Stimulated activated CD8-positive, alpha-beta memory T cell treated with anti-CD3 and anti-CD28 coated beads, Interleukin-15, amount 100 ng/mL, for 48 hours (primary cell): ENCODE data around the gene RTN4RL1.

Experiments used
- DNase-seq, 2 donors: peaks; one replicate each; pipeline ENCODE4 v3.0.0-alpha.2; 2020; ENCODE audit warnings: low read depth in 2 of 2

RTN4RL1 gene

DNA sequence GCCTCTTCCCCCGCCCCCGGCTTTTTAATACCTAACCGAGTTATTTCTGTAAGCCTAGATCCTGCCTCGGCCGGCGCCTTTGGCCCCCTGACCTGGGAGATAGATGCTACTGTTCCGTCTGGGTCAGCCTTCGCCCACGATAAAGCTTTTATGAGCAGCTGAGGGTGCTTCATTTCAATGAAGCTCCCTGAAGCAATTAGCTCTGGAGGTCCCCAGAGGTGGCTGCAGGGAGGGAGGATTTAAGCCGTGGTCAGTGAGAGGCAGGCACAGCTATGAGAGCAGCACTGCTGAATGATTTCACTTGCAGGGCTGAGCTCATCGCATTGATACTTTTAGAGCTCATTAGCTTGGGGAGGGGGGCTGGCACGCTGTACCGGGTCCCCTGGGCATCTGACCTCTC lies 105.9 kb downstream of the RTN4RL1 start:
- no peak for DNase-seq

DNA sequence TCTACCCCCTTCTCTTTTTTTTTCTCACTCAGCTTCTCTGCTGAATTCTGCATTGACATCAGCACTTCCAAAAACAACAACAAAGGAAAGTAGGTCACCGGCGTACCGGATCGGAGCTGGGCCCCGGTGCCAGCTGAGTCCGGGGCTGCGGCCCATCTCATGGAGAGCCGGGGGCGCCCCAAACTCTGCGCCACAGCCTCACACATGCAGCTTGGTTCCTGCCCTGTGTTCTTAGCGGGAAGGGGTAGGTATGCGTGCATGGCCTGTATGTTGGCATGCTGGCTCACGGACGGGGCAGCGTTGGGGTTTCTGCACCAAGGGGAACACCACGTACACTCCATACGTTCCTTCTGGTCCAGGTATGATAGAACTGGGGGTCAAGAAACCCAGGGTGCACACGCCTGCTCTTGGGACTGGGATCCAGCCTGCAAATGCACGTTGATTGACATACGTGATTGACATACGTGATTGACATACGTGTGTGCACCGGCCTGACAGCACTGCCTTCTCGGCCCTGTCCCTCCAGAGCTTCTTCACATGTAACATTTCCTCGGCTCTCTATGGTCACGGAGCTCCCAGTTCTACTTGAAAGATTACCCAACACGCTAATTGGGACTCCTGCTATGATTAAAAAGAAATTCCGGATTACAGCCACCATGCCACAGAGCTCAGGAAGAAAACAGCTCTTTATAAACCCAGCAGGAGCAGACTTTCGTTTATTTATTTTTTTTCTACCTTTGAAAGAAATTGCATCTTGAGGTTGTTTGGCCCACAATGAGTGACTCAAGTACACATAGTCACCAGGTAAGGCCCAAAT lies 106.6 kb downstream of the RTN4RL1 start:
- DNase-seq, result no peak

DNA sequence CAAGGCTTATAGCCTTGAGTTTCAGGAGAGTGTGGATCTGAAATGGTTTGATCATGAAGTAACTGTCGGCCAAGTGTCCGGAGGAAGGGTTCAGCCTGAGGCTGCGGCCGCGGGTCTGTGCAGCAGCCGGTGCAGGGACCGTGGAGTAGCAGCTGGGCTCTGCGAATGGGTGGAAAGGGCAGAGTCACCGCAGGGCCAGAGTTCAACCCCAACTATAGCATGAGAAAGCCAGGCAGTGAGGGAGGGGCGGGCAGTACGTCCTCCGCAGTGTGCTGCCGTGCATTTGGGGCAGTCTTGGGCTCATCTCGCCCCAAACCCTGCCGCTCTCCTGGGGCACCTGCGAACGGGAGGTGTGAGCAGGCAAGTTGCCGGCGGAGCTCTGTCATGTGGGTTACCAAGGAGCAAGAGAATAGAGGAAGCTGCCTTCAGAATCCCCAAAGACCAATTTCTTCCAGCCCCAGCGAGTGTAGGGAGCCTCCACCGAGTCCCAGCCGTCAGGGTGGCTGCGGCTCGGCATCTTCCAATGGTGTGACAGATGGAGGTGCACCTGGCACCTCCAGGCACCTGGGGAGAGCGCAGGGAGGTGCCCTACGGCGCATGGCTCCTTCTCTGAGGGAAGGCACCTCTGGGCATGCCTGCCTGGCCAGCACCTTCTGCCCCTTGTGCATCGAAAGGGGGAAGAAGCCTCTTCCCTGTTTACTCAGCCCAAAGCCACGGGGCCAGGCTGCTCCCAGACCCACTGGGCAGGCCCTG lies 108.0 kb downstream of the RTN4RL1 start:
- DNase-seq, result no peak

DNA sequence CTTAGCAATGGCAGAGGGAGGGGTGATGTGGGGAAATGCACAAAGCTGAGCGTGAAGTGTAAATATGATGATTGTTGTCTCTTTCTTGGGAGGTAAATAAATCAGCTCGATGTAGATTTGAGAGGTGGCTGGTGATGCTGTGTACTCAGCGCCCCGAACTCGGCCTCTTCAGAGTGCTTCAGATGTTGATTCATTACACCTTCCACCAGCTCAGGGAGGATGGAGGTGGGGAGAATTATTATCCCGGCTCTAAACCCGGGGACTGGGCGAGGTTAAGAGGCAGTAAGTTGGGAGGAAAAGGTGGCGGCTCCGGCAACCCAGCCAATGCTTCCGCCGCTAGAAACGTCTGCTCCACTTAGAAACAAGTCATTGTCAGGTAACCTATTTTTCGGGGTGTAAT lies 108.8 kb downstream of the RTN4RL1 start:
- DNase-seq, result no peak

DNA sequence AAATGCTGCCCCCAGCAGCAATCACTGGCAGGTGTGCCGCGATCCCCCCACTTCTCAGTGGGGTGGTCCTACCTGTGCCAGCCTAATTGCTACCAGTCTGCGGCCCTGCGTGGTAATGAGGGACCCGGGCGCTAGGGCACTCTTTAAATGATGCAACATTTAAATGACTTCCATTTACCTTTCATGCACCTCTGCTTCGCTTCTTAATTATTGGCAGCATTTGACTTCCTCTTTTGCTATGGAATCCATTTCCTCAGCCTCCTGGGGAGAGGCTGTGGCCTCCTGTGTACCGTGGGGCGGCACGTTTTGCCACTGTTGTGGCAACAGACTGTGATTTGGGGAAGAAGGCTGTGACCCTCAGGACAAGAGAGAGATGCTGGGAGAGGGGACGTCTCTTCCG lies 109.2 kb downstream of the RTN4RL1 start:
- DNase-seq, result no peak

DNA sequence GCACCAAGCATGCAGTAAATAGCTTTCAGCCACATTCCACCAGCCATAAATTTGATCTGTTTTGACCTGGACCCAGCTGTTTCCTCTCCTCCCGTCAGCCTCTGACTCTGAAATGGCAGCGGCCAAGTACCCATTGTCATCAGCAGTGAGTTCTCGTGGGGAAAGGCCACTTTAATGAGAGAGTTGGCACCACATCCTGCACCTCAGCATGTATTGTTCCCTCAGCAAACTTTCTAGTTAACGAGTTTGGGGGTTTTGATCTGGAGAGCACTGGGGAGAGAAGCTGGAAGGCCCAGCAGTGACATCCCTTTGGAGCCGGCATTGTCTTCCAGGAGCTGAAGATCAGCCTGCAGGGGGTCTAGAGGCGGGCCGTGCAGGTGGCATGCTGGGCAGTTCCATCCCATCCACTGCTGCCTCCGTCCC lies 110.5 kb downstream of the RTN4RL1 start:
- no peak for DNase-seq

DNA sequence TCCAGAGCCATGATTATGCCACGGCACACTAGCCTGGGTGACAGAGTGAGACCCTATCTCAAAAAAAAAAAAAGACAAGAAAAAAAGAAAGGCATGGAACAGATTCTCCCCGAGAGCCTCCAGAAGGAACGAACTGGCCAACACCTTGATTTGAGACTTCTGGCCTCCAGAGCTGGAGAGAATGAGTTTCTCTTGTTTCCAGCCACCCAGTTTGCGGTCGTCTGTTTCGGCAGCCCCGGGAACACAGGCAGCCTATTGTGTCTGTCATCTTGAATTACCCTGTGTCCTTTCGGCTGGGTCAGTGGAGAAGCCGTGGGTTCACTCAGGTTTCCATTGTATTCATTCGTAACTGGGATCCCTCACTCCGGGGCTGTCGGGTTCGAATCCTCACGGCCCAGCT lies 111.4 kb downstream of the RTN4RL1 start:
- DNase-seq, result no peak

DNA sequence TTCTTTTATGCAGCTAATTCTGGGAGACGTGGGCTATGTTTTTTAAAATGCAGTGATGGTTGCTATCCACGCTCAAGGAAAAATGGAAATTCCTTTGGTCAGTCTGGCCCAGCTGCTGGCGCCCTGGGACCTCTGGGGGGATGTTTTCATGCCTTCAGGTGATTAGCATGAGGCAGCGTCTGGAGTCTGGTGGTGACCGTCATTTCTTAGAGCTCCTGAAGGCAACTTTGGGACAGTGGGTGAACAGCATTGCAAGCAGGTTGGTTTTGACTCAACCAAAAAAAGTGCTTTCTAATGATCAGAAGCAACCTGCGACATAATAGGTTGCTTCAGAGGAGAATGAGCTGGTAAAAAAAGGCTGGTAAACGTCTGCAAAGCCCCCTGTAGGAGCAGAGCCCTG lies 113.0 kb downstream of the RTN4RL1 start:
- no peak for DNase-seq

DNA sequence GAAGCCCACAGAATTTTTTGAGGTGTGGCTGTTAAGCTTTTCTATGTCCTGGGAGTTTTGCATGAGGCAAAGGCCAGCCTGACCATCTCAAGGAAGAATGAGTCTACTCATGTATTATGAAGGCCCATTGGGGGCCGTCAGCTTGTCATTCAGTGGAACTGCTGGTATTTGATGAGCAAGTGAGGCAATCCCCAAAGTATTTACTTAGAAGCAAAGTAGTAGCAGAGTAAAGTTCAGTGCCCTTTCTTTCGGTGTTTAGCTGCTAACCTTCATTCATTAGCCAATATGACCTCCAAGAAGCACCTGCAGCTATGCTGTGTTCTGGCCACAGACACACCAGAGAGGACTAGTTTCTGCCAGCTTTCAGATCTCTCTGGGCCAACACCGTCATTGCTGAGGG lies 115.1 kb downstream of the RTN4RL1 start:
- no peak for DNase-seq

DNA sequence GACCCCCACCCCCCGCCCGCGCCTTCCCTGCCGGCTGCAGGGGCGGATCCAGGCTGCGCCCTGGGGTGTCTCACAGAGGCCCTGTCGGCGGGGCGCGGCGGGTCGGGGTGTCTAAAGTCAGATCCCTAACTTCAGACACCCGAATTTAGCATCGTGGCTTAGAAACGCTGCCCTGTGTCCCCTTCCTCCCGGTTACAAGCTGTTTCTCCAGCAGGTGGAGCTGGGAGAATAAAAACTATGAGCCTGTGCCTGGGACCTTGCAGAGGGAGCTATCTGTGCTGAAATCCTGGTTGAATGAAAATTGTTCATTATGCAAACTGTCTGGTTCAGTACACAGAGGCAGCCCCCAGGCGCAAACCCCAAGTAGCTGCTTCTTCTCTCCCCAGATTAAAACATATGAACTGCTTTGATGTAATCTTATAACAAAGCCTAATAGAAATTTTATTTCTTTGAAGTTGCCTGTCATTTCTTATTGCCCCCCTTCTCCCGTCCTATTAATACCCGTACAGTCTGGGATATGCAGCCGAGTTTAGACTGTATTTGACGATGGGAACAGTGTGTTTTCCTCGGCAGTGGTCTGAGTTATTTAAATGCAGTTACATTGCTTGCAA lies 116.3 kb downstream of the RTN4RL1 start:
- peak in 1 of 2 donors; percentile 16 for DNase-seq

DNA sequence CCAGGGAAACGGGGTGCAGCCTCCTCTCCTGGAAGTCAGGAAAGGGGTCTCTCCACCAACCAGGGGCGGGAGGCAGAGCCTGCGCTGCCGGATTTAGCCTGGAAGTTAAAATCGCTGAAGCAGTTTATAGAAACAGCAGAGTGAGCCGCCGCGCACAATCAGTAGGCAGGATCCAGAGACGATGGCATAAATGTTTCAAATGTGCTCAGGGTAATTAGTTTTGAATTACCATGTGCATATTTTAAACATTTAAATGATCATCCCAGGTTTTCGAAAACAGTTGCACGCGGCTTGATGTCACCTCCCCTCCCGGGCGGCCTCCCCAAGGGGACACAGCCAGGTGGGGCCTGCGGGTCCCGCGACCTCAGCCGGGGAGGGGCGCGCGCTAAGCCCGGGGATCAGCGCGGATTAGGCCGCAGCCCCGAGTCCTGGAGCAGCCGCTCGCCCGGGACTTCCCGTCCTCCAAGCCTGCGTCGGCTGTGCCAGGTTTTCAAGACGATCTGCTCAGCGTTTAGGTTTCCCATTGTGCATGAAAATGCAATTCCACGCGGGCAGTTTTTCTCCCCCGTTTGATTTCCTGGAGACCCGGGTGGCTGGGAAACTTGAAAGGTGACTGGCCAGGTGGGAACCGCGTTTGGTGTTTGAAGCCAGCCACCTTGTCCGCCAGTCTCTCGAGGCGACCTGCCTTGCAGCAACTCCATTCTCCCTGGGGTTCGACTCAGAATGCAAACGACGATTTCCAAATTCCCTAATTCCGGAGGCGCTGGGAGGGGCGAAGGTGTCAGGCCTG lies 117.0 kb downstream of the RTN4RL1 start:
- no peak for DNase-seq

DNA sequence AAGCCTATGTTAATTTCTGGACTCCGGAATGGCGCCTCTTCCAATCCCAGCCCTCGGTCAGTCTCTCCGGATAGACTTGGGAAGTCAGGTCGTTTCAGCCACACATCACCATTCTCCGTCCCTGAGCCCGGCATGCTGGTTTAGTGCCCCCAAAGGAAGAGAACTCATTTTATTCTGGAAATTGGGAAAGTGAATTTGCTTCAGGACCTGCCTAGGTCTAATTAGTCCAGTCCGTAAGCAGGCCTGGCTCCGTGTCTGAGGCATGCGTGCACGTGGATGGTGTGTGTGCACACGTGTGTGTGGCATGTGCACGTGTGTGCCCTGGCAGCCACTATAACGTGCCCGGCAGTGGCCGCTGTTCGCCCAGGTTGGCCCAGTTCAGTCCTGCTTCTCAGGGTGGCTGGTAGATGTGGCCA lies 117.9 kb downstream of the RTN4RL1 start:
- DNase-seq, result no peak

DNA sequence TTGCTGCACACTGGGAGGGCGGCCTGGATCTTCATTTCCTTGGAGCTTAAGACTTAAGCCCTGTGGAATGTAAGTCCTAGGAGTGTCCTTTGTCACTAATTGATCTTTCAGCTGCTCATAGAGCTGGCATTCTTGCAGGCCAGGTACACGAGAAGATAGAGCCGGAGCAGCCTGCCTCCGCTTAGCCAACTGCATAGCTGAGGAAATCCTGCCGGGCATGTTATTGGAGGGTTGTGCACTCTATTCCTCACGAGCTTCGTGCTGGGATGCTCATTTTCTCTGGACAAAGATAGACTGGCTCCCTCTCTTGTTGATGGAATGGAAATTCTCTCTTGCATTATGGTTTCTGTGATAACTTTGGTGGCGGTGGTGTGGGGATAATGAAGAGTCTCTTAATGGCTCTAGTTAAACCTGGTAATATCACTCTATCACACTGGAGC lies 118.5 kb downstream of the RTN4RL1 start:
- no peak for DNase-seq

DNA sequence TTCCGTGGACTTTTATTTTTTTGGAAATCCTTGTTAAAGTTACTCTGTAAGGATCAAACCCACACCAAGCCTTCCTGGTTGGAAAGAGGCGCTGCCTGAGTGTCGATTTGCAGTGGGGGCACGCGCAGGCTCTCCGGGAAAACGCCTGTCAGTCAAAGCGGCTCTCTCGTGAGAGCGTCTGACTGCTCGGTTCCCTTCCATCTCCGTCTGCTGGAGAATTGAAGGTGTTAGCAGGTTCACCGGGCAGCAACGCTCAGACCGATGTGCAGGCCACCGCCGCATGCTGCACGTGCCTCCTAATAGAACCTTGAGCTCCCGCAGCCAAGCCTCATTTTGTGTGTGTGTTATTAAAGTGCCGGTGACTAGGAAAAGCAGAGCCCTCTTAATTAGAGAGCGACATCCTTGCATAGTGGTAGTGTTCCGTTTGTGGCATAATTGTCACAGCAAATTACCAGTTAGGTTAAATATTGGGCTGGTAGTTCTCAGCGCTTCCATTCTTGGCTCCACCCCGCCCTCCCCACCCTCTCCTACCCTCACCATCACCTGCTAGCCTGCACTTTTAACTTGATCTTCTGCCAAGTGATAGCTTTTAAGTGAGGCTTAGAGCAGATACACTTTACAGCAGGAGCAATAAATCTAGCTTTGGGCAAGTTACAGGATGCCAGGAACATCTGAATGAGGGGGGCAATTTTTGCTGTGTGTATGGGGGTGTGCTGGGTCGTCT lies 119.8 kb downstream of the RTN4RL1 start:
- no peak for DNase-seq

DNA sequence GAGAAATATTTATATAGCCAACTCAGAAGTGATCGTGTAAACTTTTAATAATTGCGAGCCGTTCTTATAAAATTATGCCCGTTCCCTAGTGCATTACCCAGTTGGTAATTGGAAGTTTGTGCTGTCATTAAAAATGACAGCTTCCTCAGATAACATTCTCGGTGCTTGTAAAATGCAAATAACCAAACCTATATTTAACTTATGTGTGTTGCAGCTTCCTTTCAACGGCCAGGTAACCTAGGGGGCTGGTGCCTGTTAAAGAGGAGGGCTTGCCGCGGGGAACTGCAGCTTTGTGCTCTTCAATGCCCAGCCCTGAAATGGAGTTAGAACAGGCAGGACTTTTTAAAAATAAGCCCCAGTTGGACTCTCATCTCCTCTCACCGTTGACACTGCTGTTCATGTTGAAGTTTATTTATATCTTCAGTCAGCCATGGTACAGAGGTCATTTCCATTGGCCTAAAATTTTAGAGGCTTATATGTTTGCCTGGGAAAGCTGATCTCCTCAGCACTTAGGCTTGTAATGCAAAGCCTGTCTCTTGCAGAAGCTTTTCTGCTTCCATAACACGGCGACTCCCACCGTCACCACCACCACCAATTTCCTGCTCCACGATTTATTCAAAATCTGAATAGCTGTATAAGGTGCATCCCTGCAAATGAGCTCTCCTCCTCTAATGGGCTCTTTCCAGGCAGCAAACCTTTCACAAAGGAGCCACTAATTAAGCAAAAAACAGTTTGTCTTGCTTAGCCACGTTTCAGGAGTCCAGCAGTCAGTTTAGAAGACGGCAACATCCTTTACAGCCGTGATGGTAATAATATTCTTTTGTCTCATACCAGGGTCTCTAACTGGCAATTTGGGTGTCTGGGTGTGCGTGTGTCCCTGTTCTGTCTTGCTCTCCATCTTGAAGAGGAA lies 120.6 kb downstream of the RTN4RL1 start:
- no peak for DNase-seq

DNA sequence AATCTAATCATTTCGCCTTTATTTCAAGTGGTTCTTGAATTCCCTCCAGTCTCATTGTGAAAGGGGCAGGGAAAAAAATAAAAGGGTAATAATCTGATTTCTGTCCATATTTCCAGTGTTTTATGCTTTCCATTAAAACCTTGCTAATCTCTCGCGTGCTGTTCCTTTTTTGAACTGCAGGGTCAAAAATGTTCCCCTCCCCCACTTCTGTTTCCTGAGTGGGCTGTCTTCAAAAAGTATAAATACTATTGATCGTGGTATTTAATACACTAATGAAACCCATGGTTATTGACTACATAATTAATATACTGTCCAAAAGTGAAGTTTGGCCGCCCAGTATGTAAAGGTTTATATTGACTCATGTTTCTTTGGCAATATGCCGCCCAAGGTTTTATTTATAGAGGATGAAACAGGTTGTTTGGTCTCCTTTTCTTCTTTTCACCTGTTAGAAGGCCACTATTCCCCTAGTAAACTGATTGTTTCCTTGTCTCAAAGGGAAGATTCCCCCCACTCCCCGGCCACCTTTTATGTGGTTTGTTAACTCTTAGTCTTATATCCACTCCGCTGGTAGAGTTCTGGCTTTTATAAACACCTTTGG lies 125.6 kb downstream of the RTN4RL1 start:
- DNase-seq, result no peak

DNA sequence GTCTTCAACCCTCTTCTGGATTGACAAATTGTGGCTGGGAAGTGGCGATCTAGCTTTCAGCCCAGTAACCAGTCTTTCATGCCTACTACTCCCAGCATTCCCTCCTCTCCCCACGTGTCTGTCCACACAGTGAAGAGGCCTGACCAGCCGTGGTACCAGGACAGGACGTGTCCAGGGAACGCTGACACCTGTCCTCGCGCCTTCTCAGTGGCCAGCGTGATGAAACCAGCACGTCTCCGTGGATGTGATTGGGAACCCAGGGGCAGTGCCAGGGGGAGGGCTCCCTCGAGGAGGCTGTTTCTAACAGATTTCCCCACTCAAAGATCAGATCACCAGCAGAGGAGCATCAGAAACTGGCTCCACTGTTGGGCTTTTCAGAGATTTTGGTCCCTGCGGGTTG lies 126.3 kb downstream of the RTN4RL1 start:
- DNase-seq, result no peak

DNA sequence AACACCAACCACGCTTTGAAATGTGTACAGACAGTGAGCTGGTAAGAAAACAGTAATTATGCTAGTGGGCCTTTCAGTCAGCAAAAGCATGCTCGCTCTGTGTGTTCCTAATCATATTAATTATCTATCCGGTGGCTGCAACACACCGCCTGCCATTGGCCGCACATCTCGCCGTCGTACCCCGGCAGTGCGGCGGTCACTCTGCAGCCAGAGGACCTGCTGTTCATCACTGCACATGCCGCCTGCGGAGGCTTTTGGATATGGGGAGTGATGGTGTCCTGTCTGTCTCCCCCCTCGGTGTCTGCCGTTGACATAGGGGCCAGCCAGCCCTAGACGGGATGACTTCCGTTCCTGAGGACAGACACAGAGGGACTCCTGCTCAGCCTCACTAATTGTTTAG lies 126.8 kb downstream of the RTN4RL1 start:
- no peak for DNase-seq

DNA sequence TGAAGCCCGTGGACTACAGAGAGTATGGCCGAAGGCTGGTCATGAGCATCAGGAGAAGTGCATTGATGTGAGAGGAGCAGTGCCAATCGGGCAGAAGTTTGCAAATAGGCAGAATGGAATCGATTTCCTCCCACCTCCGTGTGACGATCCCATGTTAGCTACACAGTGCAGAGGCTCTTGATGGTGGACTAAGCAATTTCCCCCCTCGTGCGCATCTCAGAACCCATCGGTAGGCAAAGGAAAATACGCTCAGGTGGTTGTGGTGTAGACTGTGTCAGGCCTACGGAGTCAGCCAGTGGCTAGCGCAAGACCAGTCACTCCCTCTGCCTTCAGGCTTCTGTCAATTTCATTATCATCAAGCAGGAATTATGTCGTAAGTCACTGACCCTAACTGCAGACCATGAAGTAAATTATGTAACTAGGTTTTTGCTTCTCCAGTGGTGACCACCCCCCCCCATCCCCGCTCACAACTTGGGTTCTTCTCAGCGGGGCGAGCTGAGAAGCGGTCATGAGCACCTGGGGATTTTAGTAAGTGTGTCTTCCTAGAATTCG lies 128.0 kb downstream of the RTN4RL1 start:
- DNase-seq, result no peak
